H1 (cell line): Measurements from ENCODE around the gene TSHZ2. TPM values are rescaled to one million over a fixed set of nuclear protein-coding genes. Genes with fewer than 3 reads are reported as not detected.

Experiments
- BRCA1 ChIP-seq: IDR thresholded peaks from 2 replicates; pipeline ENCODE4 v1.6.1; 2012; ENCODE audit warnings: low read depth, low read length, improper control_type of control experiment
- MAX ChIP-seq: IDR thresholded peaks from 2 replicates; pipeline ENCODE4 v1.6.1; 2012; ENCODE audit warnings: inconsistent platforms
- YY1 ChIP-seq: IDR thresholded peaks from 2 replicates; pipeline ENCODE4 v1.6.1; 2011; ENCODE audit warnings: low read depth, mild to moderate bottlenecking, low read length
- polyA plus RNA-seq, 7 experiments: library from polyadenylated mRNA; depleted of rRNA in 3 of 7; stranded (reverse) in 5 of 7; unstranded in 2 of 7; fragments of >200 nt in 5 of 7; fragments of 200-250 nt in 2 of 7; gene quantifications; 1 replicate in 5 of 7; 2 replicates in 1 of 7; 4 replicates in 1 of 7; pipeline versions ENCODE4 v1.2.1 to v1.2.3, GENCODE V29; 2011 to 2013; ENCODE audit warnings: missing spikeins in 2 of 7, mixed read lengths in 2 of 7
- total RNA-seq: library from RNA; stranded (reverse); fragmentation: NEBNext Ultra II Directional; extraction: Animal tissue kit (Norgen Biotek cat#: 25700); gene quantifications from 2 replicates; pipeline ENCODE4 v1.2.1, GENCODE V29; 2021
- TF ChIP-seq, protein P1 (sequence below): IDR thresholded peaks from 2 replicates; pipeline ENCODE4 v1.6.1; 2011; ENCODE audit warnings: low read length, improper control_type of control experiment

Gene TSHZ2
- total and polyA plus RNA-seq, 2 of the 8 experiments (the other 6 are each of a cell fraction or from before 2014, with no cell fraction given) = 0.14 to 0.30 TPM

DNA sequence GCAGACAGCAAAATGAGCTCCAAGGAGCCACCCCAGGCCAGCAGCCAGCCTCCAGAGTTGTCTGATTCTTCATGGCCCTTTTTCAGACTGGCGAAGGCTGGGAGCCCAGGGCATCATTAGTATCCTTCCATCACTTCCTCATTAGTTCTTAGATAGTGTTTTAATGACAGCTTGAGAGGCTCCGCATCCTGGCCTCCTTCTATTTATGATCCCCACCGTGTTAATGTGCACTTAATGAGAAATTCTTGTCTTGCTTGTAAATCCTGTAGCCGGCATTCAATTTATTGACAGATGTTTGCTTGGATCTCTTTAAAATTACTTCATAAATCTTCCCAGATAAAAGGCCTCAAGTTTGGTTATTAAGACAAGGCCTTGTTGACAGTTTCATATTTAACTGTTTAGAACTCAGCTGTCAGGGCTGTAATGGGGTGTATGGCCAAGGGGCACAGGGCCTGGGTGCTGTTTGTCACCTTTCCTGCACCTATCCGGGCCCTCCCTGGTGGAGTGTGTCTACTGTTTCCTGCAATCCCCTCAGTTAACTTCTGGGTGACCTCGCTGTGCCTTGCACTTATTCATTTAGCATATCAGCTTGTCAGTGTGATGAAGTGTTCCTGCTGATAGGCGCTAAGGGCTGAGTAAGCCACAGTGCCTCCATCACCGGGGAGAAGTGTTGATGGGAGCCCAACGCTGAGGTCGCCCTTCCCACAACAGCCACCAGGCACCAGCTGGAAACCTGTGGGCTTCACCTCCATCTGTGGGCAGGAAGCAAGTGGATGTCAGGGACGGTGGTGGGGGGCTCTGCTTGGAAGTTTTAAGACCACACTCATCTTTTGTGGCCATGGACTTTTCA is 169.3 kb downstream of the TSHZ2 start (continued):
- TF ChIP-seq, protein P1, sequence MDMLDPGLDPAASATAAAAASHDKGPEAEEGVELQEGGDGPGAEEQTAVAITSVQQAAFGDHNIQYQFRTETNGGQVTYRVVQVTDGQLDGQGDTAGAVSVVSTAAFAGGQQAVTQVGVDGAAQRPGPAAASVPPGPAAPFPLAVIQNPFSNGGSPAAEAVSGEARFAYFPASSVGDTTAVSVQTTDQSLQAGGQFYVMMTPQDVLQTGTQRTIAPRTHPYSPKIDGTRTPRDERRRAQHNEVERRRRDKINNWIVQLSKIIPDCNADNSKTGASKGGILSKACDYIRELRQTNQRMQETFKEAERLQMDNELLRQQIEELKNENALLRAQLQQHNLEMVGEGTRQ = no peak
- TF ChIP-seq MAX (no peak), BRCA1 (no peak), YY1 (no peak)
